HG02981 (cell line): ENCODE data around the gene DIS3.
"Not testable (repeated sequence)": the region's sequence is repeated elsewhere in the genome, so short reads cannot be mapped to it uniquely, and the experiment has no call there.

ENCODE experiments used
- ATAC-seq: cut with Tn5 transposase; IDR thresholded peaks from one replicate; pipeline ENCODE4 v1.9.1; 2021; ENCODE audit warnings: mild to moderate bottlenecking, moderate library complexity; ENCODE audit not compliant: unreplicated experiment

Gene DIS3

DNA sequence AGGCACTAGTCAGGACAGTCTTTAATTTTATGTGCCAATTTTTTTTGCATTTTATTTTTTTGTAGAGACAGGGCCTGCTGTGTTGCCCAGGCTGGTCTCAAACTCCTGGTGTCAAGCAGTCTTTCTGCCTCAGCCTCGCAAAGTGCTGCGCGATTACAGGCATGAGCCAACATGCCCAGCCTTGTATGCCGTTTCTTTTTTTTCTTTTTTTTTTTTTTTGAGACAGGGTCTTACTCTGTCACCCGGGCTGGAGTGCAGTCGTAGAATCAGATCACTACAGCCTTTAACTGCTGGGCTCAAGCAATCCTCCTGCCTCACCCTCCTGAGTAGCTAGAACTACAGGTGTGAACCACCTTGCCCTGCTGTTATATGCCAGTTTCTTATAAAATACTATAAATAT is 27.6 kb downstream of the DIS3 start:
- no peak for ATAC-seq

GRCh38 chr13:72751220-72751619 is 30.5 kb downstream of the DIS3 start:
- no peak for ATAC-seq

DNA sequence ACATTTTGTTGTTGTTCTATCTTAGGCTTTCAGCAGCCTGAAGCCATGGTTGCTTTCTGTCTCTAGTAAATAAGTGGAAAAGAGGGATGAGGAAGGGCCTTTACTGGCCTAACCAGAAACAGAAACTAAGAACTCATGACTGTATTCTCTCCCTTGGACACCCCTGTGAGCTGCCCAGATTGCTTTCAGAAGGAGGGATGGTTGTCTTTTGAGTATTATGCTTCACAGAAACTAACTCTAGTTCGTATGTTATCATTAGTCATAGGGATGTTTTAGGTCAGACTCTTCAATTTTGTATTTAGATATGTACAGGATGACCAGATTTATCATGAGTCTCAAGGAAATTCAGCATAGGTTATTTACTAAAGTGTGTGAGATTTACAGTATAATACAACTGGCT is 36.4 kb downstream of the DIS3 start:
- no peak for ATAC-seq

GRCh38 chr13:72740015-72740414 is 41.7 kb downstream of the DIS3 start:
- ATAC-seq = no peak

DNA sequence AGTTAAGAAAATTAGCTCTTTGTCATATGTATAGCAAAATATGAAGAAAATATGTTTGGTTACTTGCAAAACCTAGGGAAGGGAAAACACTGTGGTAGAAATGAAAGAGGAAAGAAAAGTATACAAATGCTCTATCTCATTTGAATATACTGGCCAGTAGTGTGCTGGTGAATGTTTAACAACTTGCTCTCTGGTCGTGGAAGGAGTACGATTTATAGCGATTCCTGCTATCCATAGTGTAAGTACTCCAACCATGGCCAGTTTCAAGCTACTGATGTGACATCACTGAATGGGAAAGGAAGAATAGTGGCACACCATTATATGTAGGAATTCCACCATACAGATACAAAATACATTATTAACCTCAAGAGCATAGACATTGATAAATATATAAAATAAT is 44.7 kb downstream of the DIS3 start:
- ATAC-seq = no peak

GRCh38 chr13:72728290-72728605 is 53.5 kb downstream of the DIS3 start:
- ATAC-seq = no peak

- peak; percentile 91 for ATAC-seq
Observed at GRCh38 chr13:72727417-72728289, 54.0 kb downstream of the DIS3 start, which contains the start of the genes BORA and MZT1. TSS of gene BORA (plus strand) at chr13:72727923. CDS start at chr13:72728941, 1,018 bp downstream. TSS of gene MZT1 (minus strand) at chr13:72727629. CDS start at chr13:72727602, 27 bp downstream.

DNA sequence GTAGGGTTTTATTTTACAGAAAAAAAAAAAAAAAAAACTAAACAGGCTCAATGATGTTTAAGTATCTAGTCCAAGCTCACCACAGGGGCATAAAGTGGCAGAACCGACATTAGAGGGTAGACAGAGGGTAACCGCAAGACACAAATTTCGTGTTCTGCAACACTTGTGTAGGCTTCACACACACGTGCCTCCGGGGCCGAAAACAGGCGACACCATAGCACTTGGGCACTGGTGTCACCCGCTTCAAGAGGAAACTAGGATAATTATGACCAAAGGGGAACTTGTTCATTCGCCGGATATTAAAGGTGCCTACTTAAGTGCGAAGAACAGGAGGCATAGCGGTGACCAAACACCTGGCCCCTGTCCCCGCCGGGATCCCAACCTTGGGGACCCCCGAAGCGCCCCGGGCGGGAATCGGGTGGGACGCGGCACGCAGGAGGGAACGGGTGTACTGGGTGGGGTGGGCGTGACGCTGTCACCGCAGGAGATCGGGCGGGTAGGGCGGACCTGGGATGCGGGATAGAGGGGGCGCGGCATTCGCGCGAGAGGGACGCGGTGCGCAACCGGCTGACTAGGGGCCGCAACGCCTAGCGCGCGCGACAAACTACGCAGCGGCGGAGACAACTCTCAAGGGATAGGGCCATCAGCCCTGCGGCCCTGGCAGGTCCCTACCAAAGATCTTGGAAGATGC is 54.8 kb downstream of the DIS3 start:
- ATAC-seq = peak; percentile 17

GRCh38 chr13:72726185-72726584 is 55.5 kb downstream of the DIS3 start:
- ATAC-seq = not testable (repeated sequence)

DNA sequence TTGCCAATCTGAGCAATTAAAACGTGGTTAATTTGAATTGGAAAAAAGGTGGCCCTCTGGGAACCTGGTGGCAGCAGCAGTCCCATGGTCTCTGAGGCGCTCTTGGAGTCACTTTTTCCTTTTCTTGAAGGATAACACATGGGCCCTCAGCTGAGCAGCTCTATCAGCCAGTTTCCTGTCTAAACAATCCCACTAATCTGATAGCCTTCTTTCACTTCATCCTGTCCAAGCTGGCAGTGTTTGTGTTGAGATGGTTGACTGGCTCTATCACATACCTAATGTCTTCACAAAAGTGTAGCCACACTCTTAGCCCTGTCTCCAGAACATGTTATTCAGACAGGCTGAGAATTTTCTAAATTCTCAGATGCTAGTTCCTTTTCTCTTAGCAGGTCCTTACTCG is 64.9 kb downstream of the DIS3 start:
- ATAC-seq = no peak
